Measurements from ENCODE around the gene IFNG-AS1. TPM values are rescaled to one million over a fixed set of nuclear protein-coding genes. Genes with fewer than 3 reads are reported as not detected.

The IFNG-AS1 gene
- total RNA-seq, 1 experiment from 2014 or later = not detected

DNA sequence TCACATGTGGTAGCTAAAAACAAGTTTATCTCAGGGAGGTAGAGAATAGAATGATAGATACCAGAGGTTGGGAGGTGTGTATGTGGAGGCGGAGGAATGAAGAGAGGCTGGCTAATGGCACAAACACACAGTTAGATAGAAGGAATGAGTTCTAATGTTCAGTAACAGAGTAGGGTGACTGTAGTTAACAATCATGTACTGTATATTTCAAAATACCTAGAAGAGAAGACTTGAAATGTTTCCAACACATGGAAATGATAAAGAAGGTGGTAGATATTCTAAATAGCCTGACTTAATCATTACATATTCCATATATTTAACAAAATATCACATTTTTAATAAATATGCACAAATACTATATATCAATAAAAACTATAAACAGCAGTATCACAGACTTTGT, 8.9 kb upstream of the IFNG-AS1 start:
- H3K36me3 Mint-ChIP-seq (ENCODE audit: insufficient read depth, unreplicated experiment) = no peaks in the 10 kb centered on the region
- H3K27me3 Mint-ChIP-seq (ENCODE audit: insufficient read depth, unreplicated experiment) = peaks cover 20% of the 10 kb centered on the region
- no peaks in the 10 kb centered on the region for H3K36me3 ChIP-seq (ENCODE audit: control insufficient read depth, insufficient read depth, low read length)
- H3K4me1 ChIP-seq = no peaks in the 10 kb centered on the region
- H3K27ac Mint-ChIP-seq (ENCODE audit: unreplicated experiment) = no peak overlapping the region
- H3K9me3 ChIP-seq = no peaks in the 10 kb centered on the region
- H3K4me1 Mint-ChIP-seq (ENCODE audit: low read depth, unreplicated experiment) = no peaks in the 10 kb centered on the region
- no peaks in the 10 kb centered on the region for H3K9me3 Mint-ChIP-seq (ENCODE audit: unreplicated experiment)
- ChIA-PET CTCF (no interaction called here), POLR2A (no interaction called here)
- no peak overlapping the region for H3K4me3 Mint-ChIP-seq (ENCODE audit: unreplicated experiment)
- no peaks in the 10 kb centered on the region for H3K27me3 ChIP-seq (replicated peaks; ENCODE audit: control insufficient read depth, insufficient read depth, low read length)
- BruUV-seq (replicated peaks) = no TSS peak
- TF ChIP-seq, protein P1, sequence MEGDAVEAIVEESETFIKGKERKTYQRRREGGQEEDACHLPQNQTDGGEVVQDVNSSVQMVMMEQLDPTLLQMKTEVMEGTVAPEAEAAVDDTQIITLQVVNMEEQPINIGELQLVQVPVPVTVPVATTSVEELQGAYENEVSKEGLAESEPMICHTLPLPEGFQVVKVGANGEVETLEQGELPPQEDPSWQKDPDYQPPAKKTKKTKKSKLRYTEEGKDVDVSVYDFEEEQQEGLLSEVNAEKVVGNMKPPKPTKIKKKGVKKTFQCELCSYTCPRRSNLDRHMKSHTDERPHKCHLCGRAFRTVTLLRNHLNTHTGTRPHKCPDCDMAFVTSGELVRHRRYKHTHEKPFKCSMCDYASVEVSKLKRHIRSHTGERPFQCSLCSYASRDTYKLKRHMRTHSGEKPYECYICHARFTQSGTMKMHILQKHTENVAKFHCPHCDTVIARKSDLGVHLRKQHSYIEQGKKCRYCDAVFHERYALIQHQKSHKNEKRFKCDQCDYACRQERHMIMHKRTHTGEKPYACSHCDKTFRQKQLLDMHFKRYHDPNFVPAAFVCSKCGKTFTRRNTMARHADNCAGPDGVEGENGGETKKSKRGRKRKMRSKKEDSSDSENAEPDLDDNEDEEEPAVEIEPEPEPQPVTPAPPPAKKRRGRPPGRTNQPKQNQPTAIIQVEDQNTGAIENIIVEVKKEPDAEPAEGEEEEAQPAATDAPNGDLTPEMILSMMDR (IDR thresholded peaks at IDR 0.05; ENCODE audit: insufficient read depth in 1 of 2, low read depth in 1 of 2, low read length in 1 of 2, severe bottlenecking in 1 of 2, unreplicated experiment in 1 of 2) = no peak
- intact Hi-C loops (cut with micrococcal nuclease; ENCODE audit: unreplicated experiment) = no loop called here
- H3K4me3 ChIP-seq (ENCODE audit: low read depth, low read length) = no peak overlapping the region
- DNase-seq = no peak

- Mint-ChIP-seq H3K36me3 (ENCODE audit: insufficient read depth, unreplicated experiment) (no peaks in the 10 kb centered on the region), H3K4me1 (ENCODE audit: low read depth, unreplicated experiment) (no peaks in the 10 kb centered on the region), H3K27ac (ENCODE audit: unreplicated experiment) (no peak overlapping the region), H3K4me3 (ENCODE audit: unreplicated experiment) (no peak overlapping the region), H3K27me3 (ENCODE audit: insufficient read depth, unreplicated experiment) (peaks cover 15% of the 10 kb centered on the region), H3K9me3 (ENCODE audit: unreplicated experiment) (no peaks in the 10 kb centered on the region)
- POLR2A ChIA-PET = no interaction called here
- intact Hi-C loops (cut with micrococcal nuclease; ENCODE audit: unreplicated experiment) = no loop called here
- no peak overlapping the region for H3K4me3 ChIP-seq (ENCODE audit: low read depth, low read length)
- no peaks in the 10 kb centered on the region for H3K27me3 ChIP-seq (replicated peaks; ENCODE audit: control insufficient read depth, insufficient read depth, low read length)
- TF ChIP-seq, protein P1 (IDR thresholded peaks at IDR 0.05; ENCODE audit: insufficient read depth in 1 of 2, low read depth in 1 of 2, low read length in 1 of 2, severe bottlenecking in 1 of 2, unreplicated experiment in 1 of 2) = no peak
- no peaks in the 10 kb centered on the region for H3K9me3 ChIP-seq
- no peak for DNase-seq
- no peaks in the 10 kb centered on the region for H3K4me1 ChIP-seq
- BruUV-seq (replicated peaks) = no TSS peak
- CTCF ChIA-PET = no interaction called here
- no peaks in the 10 kb centered on the region for H3K36me3 ChIP-seq (ENCODE audit: control insufficient read depth, insufficient read depth, low read length)
These were observed 7.7 kb upstream of the IFNG-AS1 start for GRCh38 chr12:67981287-67982162.

DNA sequence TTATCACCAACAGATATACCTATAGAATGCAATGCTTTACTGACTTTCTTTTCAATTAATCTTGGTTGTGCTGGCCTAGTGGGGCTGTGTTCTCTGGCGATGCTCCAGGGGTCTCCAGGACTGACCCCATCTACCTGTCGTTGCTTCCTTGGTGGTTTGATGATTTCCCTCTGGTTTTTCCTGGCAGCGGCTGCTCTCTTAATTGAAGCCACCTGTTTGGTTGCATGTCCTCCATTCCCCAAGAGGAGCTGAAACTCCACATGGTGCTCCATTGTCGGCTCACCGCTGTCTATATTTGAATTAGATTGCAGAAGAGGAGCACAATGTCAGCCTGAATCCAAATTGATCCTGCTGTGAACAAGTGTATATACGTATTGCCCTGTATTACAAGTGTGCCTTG, 7.1 kb upstream of the IFNG-AS1 start:
- BruUV-seq (replicated peaks) = no TSS peak
- intact Hi-C loops (cut with micrococcal nuclease; ENCODE audit: unreplicated experiment) = no loop called here
- Mint-ChIP-seq H3K4me1 (ENCODE audit: low read depth, unreplicated experiment) (no peaks in the 10 kb centered on the region), H3K9me3 (ENCODE audit: unreplicated experiment) (no peaks in the 10 kb centered on the region), H3K27me3 (ENCODE audit: insufficient read depth, unreplicated experiment) (peaks cover 15% of the 10 kb centered on the region), H3K4me3 (ENCODE audit: unreplicated experiment) (no peak overlapping the region), H3K36me3 (ENCODE audit: insufficient read depth, unreplicated experiment) (no peaks in the 10 kb centered on the region), H3K27ac (ENCODE audit: unreplicated experiment) (no peak overlapping the region)
- no peaks in the 10 kb centered on the region for H3K4me1 ChIP-seq
- H3K27me3 ChIP-seq (replicated peaks; ENCODE audit: control insufficient read depth, insufficient read depth, low read length) = no peaks in the 10 kb centered on the region
- H3K9me3 ChIP-seq = no peaks in the 10 kb centered on the region
- no peaks in the 10 kb centered on the region for H3K36me3 ChIP-seq (ENCODE audit: control insufficient read depth, insufficient read depth, low read length)
- ChIA-PET POLR2A (no interaction called here), CTCF (no interaction called here)
- no peak for DNase-seq
- TF ChIP-seq, protein P1 (IDR thresholded peaks at IDR 0.05; ENCODE audit: insufficient read depth in 1 of 2, low read depth in 1 of 2, low read length in 1 of 2, severe bottlenecking in 1 of 2, unreplicated experiment in 1 of 2) = no peak
- H3K4me3 ChIP-seq (ENCODE audit: low read depth, low read length) = no peak overlapping the region
